Colon (tissue), 2 donors: ENCODE measurements around the gene CA11.
A peak's percentile ranks its signal among the peaks of the same experiment; 100 is the strongest.
"Not testable (repeated sequence)": the region's sequence is repeated elsewhere in the genome, so short reads cannot be mapped to it uniquely, and the experiment has no call there.

ENCODE experiments used
- FAIRE-seq: peaks from 2 replicates; lab custom pipeline; 2012; peaks lifted over from hg19 to GRCh38; lab: Jason Lieb, UNC
- donor health status: control.
- donor health status: control.

The CA11 gene

GRCh38 chr19:48669903-48670668, 24.1 kb upstream of the CA11 start:
- FAIRE-seq = no peak

GRCh38 chr19:48668761-48669160, 22.8 kb upstream of the CA11 start:
- no peak for FAIRE-seq

- FAIRE-seq = no peak
Measured at GRCh38 chr19:48668332-48668731, 22.3 kb upstream of the CA11 start.

- no peak for FAIRE-seq
Measured at GRCh38 chr19:48665786-48666185, 19.8 kb upstream of the CA11 start.

GRCh38 chr19:48664476-48664875, 18.5 kb upstream of the CA11 start:
- FAIRE-seq = no peak

- no peak for FAIRE-seq
Measured at GRCh38 chr19:48663667-48664066, 17.7 kb upstream of the CA11 start.

GRCh38 chr19:48661711-48662090, 15.7 kb upstream of the CA11 start:
- FAIRE-seq = no peak

- peak; percentile 66 for FAIRE-seq
Measured at GRCh38 chr19:48660852-48661710, 15.1 kb upstream of the CA11 start.

GRCh38 chr19:48659768-48660167, 13.8 kb upstream of the CA11 start:
- no peak for FAIRE-seq

GRCh38 chr19:48658483-48658882, 12.5 kb upstream of the CA11 start:
- FAIRE-seq = no peak

- FAIRE-seq = not testable (repeated sequence)
Measured at GRCh38 chr19:48657828-48658227, 11.8 kb upstream of the CA11 start.

- FAIRE-seq = no peak
Measured at GRCh38 chr19:48656840-48657474, 11.0 kb upstream of the CA11 start.

GRCh38 chr19:48654299-48655059, 8.5 kb upstream of the CA11 start:
- FAIRE-seq = no peak

GRCh38 chr19:48651683-48652048, 5.7 kb upstream of the CA11 start:
- no peak for FAIRE-seq

- no peak for FAIRE-seq
Measured at GRCh38 chr19:48650974-48651682, 5.1 kb upstream of the CA11 start.

GRCh38 chr19:48648134-48648533, 2.1 kb upstream of the CA11 start:
- no peak for FAIRE-seq

- FAIRE-seq = no peak
Measured at GRCh38 chr19:48646722-48647216, 782 bp upstream of the CA11 start.

GRCh38 chr19:48645620-48646000, 377 bp downstream of the CA11 start:
- no peak for FAIRE-seq

- no peak for FAIRE-seq
Measured at GRCh38 chr19:48644839-48645619, 958 bp downstream of the CA11 start.

- FAIRE-seq = no peak
Measured at GRCh38 chr19:48644355-48644754, 1.6 kb downstream of the CA11 start.

GRCh38 chr19:48642862-48643261, 3.1 kb downstream of the CA11 start:
- FAIRE-seq = no peak
